GM18508 (cell line): Measurements from ENCODE around the gene CNST.
A peak's percentile ranks its signal among the peaks of the same experiment; 100 is the strongest.

ENCODE experiments used
- ATAC-seq: cut with Tn5 transposase; IDR thresholded peaks from one replicate; pipeline ENCODE4 v1.9.1; 2021; ENCODE audit warnings: moderate number of reproducible peaks; ENCODE audit not compliant: insufficient read depth, unreplicated experiment

Gene CNST, protein sequence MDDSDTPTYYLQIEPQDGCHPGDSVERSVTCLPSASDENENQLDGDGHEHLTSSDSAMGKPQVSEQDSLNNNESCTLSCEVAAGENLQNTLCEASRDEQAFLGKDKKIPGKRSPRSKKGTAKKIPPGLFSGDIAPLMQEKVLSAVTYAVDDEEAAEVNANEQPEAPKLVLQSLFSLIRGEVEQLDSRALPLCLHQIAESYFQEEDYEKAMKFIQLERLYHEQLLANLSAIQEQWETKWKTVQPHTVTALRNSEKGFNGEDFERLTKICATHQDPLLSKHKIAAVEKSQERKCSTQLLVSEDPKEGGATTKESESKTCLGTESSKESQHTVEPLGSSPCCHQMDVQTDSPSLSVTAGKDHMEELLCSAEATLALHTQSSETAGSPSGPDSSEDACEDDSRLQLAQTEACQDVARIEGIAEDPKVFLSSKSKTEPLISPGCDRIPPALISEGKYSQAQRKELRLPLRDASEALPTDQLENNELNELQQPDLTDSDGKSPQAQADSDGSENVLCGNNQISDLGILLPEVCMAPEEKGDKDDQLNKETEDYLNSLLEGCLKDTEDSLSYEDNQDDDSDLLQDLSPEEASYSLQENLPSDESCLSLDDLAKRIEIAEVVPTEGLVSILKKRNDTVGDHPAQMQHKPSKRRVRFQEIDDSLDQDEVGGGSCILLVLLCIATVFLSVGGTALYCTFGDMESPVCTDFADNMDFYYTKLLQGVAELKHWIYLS

DNA sequence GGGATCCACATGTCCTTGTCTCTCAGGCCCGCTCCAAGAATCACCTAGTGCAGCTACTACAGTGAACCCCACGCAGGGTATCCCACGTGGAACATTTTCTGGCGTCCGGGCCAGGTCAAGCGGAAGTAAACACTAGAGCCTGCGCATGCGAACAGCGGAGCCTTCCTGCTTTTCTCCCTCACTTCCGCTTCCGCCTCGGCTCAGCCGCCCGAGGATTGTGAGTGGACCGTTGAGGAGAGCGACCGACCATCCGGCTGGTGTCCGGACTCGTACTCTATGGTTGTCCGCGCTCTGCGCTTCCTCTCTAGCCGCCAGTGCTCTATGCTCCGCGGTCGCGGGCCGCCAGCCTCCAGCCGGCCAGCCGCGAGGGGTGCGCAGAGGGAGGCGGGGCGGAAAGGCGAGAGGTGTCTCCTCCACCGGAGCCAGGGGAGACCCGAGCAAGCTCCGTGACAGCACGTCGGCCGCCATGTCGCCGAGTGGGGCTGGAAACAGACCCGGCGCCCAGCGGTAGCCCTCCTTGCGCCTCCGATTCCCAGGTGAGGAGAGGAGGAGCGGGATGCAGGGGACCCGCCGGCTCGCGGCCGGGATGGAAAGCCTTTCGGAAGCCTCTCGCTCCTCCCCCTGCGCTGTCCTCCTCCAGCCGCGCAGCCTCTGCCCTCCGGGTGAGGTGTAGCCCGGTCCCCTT is at the start of gene CNST, which contains the start of gene TFB2M:
TSS of gene CNST (plus strand) at position 329 of the 685 bp plus-strand sequence. CDS start 25,107 bp downstream, outside the sequence.
TSS of gene TFB2M (minus strand) at position 134 of the 685 bp plus-strand sequence. CDS start at position 11, 123 bp downstream.
- peak; percentile 93 for ATAC-seq

DNA sequence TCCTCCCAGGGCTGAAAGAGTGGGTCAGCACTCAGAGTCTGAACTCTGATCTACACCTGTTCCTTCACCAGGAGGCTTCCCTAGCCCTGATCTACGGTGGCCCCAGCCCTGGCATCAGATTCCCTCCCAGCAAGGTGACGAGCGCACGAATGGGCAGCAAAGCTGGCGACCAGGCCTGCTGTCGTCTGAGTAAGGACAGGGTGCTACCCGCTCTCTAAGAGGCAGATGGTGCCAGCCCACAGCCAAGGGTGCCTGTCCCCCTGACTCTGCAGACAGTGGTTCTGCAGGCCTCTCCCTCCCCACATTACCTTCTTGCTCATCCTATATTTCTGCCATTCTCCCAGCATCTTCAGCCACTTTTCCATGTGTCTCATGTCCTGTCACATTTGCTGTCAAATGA is 48.9 kb upstream of the CNST start:
- ATAC-seq = no peak

DNA sequence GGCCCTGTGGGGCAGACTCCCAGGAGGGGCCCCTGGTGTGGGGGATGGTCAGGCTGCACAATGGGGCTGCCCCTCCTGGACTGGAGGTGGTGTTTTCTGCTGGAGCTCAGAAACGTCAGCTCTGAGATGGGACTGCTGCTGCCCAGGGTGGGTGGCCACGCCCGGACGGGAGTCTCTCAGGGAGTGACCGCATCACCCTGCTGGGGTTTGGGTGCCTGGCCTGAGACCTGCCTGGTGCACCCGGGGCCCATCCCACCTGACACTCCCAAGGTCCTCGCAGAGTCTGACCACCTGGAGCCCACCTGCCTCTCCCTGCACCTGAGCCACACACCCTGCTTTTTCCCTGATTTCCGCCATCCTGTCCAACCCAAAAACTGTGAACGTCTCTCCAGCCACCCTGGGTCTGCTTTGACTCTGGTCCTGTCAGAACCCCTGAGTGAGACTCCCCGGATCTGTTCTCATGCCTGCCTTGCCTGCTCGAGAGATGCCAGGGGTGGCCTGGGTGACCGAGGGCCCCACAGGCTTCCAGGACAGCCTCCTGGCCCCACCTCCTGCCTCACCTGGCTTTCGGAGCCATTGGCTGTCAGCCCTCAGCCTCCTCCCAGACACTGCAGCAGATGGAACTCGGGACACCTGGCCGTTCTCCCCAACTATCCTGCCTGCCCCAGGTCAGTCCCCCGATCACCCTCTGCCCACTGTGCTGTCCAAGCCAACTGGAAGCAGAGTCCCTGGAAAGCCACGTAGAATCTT is 47.6 kb upstream of the CNST start:
- ATAC-seq = no peak

DNA sequence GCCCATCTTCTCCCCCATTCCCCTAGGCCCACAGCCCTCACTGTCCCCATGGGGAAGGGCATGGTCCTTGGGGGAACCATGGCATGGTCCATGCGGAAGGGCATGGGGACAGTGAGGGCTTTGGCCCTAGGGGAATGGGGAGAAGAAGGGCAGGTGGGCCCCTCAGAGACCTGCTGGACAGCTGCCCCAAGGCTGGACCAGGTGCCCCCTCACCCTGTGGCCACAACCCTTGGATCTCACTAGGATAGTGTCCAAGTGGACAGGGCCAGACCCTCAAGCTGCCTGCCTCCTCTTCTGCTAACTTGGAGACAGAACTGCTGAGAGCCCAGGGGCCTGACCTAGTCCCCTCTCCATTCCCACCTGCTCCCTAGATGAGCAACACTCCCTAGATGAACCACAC is 46.7 kb upstream of the CNST start:
- ATAC-seq = no peak

DNA sequence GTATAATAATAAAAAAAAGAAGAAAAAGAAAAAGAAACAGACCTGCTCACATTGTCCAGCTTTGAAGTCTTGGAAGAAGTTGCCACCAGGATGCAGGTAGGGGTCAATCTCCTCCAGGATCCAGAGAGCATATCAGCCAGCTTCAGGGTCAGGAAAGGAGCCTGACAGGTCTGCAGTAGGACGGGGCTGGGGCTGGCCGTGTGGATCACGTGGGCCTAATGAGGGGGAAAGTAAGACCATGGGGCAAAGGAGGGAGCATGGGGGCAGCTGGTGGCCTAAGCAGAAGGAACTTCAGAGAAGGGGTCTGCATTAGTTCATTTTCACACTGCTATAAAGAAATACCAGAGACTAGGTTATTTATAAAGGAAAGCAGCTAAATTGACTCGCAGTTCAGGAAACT is 39.9 kb upstream of the CNST start:
- ATAC-seq = no peak

DNA sequence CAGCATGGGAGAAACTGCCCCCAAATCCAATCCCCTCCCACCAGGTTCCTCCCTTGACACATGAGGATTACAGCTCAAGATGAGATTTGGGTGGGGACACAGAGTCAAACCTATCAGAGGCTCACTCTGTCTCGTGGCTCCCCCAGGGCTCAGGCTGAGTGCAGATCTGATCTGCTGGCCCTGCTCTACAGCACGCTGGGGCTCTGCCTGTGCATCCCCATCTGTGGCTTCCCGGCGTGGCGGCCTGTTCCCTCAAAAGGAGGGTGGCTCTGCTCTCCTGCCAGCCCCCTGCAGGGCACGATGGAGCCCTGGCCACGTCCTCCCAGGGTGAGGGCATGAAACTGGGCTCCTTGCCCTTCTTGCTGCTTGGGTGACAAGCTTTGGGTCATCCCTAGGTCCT is 39.3 kb upstream of the CNST start:
- no peak for ATAC-seq

DNA sequence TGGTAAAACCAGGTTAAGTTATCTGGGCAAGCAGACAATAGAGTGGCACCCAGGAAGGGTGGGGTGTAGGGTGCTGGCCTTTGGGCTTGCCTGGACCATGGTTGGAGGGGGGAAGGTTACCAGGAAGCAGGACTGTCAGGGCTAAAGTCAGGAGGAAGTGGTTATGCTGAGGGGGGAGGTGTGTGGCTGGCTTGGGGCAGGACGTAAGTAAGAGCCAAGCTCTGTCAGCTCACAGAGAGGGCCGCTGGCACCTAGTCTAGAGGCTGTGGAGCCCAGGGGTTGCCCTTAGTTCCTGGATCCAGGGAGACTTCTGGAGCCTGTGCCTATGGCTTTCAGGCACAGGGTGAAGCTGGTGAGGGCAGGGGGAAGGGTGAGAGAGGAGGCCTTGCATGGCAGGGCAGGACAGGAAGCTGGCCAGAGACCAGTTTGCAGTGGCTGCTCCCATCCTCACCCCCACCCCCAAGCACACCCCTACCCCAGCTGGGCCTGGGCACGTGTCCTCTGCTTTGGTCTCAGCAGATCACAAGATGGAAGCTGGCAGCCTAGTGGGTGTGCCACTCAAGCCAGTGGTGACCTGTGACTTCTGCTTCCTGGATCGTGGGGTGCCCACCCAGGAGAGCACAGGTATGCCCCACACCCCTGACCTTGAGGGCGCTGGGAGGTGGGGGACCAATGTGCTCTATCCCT is 38.7 kb upstream of the CNST start:
- ATAC-seq = no peak

DNA sequence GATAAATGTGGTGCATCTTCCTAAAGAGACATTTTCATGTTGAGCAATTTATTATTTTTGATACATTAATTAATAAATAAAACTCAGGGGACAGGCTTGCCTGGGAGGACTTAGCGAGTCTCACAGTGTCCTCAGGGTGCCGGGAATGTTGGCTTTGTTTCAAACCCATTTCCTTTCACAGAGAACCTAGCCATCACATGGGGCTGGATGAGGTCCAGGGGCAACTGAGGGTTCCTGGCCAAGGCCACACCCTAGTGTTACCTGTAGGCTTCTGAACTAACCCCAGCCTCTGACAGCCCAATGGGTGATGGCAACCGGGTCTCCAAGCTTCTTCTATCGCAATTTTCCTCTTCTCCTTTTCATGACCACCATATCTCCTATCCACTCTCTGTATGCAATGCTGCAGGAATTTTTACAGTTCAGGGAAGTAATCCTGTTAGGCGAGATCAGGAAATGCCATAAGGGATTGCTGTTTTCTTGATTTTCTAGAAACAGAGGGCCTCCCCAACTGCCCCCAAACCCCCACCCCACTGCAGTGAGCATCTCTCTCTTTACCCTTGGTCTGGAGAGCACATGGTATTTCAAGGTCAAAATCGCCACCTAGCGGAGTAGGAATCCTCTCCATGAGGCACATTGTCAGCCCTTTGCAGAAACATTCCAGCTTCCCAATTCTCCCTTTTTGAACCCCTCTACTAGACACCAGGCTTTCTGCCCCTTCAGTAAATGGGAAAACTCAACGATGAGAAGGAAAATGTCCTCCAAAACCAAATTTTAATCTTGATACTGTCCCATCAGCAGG is 37.1 kb upstream of the CNST start:
- no peak for ATAC-seq

DNA sequence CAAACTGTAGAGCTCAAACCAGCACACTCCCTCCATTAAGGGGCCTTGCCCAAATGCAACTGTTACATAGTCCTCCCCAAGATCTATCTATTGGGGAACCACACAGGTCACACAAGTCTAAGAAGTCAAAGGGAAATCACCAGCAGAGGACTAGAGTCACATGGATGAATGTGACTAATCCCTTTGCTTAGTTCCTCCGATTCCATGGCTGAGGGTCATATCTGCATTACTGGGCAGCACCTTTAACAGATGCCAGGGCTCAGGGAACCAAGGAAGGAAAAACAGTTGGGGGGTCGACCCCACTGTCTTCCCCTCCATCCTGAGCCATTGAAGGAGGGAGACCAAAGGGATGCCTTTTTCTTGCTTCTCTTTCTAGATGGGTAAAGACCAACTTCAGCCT is 35.8 kb upstream of the CNST start:
- no peak for ATAC-seq

DNA sequence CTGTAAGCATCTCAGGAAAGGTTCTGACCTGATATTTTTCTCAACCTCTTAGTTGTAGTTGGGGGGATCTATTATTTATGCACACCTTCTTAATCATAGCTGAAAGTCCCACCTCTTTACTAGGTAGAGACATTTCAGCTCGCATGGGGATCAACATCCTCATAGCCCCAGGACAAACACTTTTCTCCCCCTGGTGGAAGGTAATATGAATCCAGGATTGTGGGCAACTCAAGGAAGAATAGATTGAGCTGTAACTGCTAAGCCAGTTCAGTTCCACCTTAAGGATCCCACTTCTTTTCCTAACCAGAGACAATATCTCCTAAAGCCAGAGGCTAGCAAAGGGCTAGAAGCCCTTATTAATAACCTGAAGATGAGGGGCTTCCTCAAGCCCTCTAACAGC is 33.7 kb upstream of the CNST start:
- ATAC-seq = no peak

DNA sequence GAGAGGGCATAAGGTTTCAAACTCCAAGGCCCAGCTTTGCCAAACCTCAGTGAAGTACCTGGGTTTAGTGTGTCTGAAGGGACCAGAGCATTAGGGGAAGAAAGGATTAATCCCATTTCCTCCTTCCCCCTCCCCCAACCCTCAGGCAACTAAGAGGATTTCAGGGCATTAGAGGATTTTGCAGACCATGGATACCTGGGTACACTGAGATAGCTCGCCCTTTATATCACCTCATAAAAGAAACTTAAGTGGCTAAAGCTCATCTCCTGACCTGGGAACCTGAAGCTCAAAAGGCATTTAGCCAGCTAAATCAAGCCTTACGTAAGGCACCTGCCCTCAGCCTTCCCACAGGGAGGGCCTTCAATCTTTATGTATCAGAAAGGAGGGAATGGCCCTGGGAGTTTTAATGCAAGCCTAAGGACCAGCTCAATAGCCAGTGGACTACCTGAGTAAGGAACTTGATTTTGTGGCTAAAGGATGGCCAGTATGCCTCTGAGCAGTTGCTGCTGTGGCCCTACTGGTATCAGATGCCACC is 32.8 kb upstream of the CNST start:
- no peak for ATAC-seq

DNA sequence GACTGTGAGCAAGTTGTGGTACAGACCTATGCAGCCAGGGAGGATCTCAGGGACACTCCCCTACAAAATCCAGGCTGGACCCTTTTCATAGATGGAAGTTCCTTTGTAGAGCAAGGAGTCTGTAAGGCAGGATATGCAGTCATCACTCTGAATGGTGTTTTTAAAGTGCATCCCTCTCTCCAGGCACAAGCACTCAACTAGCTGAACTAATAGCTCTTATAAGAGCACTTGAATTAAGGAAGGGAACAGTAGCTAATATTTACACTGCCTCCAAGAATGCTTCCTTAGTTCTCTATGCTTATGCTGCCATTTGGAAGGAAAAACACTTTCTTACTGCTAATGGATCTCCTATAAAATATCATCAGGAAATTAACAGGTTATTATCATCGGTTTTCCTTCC is 32.1 kb upstream of the CNST start:
- ATAC-seq = no peak

DNA sequence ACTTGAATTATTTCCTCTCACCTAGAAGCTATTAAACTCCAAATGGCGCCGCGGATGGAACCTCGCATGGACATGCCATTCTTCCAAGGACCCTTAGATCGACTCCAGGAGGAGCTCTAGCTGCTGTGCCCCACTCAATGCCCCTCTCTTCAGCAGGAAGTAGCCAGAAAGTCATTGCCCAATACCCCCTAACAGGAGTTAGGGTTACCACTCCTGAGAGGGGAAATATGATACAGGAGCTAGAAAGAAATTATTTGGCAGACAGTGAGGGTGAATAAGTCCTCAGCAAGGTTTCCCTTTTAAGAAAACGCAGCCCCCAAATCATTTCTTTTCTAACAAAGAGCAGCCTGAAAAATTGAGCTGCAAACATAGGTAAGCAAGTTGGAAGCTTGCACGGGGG is 28.8 kb upstream of the CNST start:
- ATAC-seq = no peak

DNA sequence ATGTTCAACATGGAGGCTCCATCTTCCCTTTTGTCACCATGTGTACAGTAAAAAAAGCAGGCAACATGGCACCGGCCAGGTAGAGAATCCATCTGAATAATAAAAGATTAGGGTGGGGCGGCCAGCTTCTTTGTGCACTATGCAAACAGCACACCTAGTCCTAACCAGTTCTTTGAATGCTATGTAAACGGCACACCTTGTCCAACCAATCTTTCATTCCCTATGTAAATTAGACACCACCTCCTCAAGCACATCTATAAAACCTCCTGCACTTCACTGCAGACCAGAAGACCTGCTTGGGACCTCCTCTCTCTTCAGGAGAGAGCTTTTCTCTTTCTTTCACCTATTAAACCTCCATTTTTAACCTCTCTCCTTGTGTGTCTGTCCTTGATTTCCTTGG is 28.4 kb upstream of the CNST start:
- ATAC-seq = no peak

DNA sequence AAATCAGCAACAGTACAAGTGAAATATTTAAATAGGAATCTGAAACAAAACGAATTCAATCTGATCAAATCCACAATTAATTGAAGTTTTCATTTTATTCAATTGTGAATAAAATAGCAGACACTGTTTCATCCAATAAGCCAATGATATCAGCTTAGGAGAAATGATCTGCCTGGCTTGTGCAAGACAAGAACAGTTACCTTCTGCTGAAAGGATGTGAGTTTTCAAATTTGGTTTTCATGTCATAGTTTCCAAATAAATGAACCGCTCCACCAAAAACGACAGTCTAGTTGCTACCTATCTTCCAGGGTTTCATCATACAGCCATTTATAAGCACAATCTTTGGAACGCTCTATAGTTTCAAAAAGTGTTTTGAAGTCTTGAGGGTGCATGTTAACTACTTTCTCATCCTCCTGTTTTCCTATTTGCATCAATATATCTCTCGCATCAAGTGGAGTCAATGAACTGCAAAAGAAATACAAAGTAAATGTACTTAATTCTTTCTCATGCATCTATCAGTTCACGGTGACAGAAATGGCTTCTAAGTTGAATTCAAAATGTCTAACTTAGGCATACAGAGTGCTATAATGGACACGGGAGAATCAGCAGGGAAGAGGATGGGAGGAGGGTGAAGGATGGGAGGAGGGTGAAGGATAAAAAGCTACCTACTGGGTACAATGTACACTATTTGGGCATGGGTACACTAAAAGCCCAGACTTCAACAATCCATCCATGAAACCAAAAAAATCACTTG is 25.3 kb upstream of the CNST start:
- no peak for ATAC-seq

DNA sequence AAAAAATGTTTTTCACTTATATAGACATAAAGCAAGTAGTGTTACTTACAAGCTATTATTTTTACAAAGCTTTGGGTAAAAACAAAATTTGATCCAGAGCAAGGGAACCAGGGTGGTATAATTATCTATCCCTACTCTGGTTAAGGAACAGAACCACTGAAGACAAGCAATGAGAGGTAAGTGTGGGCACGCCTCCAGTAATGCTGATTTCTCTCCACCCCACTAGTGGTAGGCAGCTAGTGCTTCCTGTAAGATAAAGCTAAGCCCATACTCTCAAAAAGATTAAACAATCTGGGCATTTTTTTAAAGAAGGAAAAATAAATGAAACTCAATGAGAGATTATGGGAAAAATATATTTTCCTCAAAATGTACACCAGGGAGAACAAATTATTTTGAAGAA is 22.3 kb upstream of the CNST start:
- no peak for ATAC-seq

DNA sequence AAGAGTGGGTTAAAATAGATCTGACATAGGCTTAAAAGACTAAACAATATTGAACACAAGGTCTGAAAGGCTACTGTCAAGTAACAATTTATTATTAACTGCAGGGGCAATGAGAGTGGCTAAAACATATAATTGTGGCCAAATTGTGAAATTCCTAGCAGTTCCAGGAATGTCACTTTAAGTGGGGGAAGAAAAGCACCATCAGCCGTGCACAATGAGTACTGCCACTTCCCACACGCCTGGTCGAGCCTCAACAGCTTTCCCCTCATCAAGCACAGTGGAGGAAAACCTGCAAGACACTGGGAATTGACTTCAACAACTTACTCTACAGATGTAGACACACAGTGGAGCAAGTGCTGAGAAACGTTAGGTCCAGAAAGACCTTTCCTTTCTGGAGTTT is 16.6 kb upstream of the CNST start:
- no peak for ATAC-seq

DNA sequence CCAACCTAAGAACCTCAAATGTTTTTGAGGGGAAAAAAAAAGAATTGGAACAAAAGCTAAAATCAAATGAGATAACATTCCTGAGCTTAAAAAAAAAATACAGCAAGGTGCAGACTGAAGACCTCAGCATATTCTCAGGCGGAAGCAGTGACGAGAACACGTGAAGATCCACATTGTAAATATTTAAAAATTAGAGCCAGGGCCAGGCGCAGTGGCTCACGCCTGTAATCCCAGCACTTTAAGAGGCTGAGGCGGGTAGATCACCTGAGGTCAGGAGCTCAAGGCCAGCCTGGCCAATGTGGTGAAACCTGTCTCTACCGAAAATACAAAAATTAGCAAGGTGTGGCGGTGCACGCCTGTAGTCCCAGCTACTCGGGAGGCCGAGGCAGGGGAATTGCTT is 15.9 kb upstream of the CNST start:
- ATAC-seq = no peak
